Activated CD4-positive, alpha-beta memory T cell treated with anti-CD3 and anti-CD28 coated beads, Interleukin-2, amount 10 ng/mL, durations not matched to agents 7 days and 5 days (primary cell): Measurements from ENCODE around the gene HMGA1. TPM values are rescaled to one million over a fixed set of nuclear protein-coding genes. Genes with fewer than 3 reads are reported as not detected.
"Not testable (repeated sequence)": the region's sequence is repeated elsewhere in the genome, so short reads cannot be mapped to it uniquely, and the experiment has no call there.

Source experiments
- CTCF ChIA-PET: fragments of 350-600 bp; sonication (Branson Sonifier 250); formaldehyde crosslinking; loops from one replicate; lab custom pipeline; 2021; ENCODE audit warnings: antibody characterized with exemption, inconsistent platforms; lab: Charles Lee
- POLR2A ChIA-PET: fragments of 350-600 bp; sonication (Branson Sonifier 250); formaldehyde crosslinking; loops from one replicate; lab custom pipeline; 2021; ENCODE audit warnings: antibody characterized with exemption; lab: Charles Lee
- DNase-seq: peaks from one replicate; pipeline ENCODE4 v3.0.0-alpha.2; 2020
- H3K27ac Mint-ChIP-seq: one replicate; pipeline ENCODE4 v1.8.0; 2021; ENCODE audit warnings: mild to moderate bottlenecking, mixed read lengths
- H3K27me3 Mint-ChIP-seq: one replicate; pipeline ENCODE4 v1.8.0; 2021; ENCODE audit warnings: mixed read lengths
- H3K36me3 Mint-ChIP-seq: one replicate; pipeline ENCODE4 v1.8.0; 2021; ENCODE audit warnings: low read depth, mixed read lengths
- H3K4me1 Mint-ChIP-seq: one replicate; pipeline ENCODE4 v1.8.0; 2021; ENCODE audit warnings: mixed read lengths
- H3K4me3 Mint-ChIP-seq: one replicate; pipeline ENCODE4 v1.8.0; 2021; ENCODE audit warnings: mild to moderate bottlenecking, mixed read lengths
- H3K9me3 Mint-ChIP-seq: one replicate; pipeline ENCODE4 v1.8.0; 2021; ENCODE audit warnings: mixed read lengths
- total RNA-seq, 2 experiments: library from RNA; stranded (reverse); gene quantifications; one replicate each; pipeline ENCODE4 v1.2.3, GENCODE V29; 2021

Gene HMGA1
- total RNA-seq, 2 experiments from 2014 or later, result 269 to 282 TPM

- POLR2A ChIA-PET, result interaction anchor here (0.6 to 1.2 kb wide), 3 partner anchors 20 to 83 kb away, joined by 3 to 4 read pairs (median 4); no protein-coding TSS in a partner anchor
- H3K4me3 Mint-ChIP-seq, result peak overlapping the region; percentile 21
- peak; percentile 53 for DNase-seq
These were observed 7.5 kb downstream of the HMGA1 start for GRCh38 chr6:34243901-34244884.

GRCh38 chr6:34245032-34245760, 8.5 kb downstream of the HMGA1 start:
- DNase-seq, H3K4me3 Mint-ChIP-seq, H3K9me3 Mint-ChIP-seq, CTCF ChIA-PET, H3K27me3 Mint-ChIP-seq: not testable (repeated sequence)
- Mint-ChIP-seq H3K27ac (peak overlapping the region; percentile 8), H3K36me3 (peaks cover 52% of the 10 kb centered on the region), H3K4me1 (peaks cover 83% of the 10 kb centered on the region)
- POLR2A ChIA-PET, result interaction anchor here (1.2 kb wide), 1 partner anchor 21 kb away, joined by 3 read pairs; no protein-coding TSS in a partner anchor

More at GRCh38 chr6:34243901-34244884, 7.5 kb downstream of the HMGA1 start:
- H3K9me3 Mint-ChIP-seq, result no peaks in the 10 kb centered on the region
- peak overlapping the region; percentile 75 for H3K27ac Mint-ChIP-seq
- CTCF ChIA-PET, result interaction anchor here (0.8 kb wide), 1 partner anchor 20 kb away, joined by 3 read pairs; no protein-coding TSS in a partner anchor
- H3K27me3 Mint-ChIP-seq, result no peaks in the 10 kb centered on the region
- peaks cover 84% of the 10 kb centered on the region for H3K4me1 Mint-ChIP-seq
- H3K36me3 Mint-ChIP-seq, result peaks cover 56% of the 10 kb centered on the region

- ChIA-PET CTCF (interaction anchor here (1.0 kb wide), 1 partner anchor 168 kb away, joined by 3 read pairs; no protein-coding TSS in a partner anchor), POLR2A (interaction anchor here (1.1 to 1.5 kb wide), 2 partner anchors 22 to 169 kb away, joined by 3 read pairs; no protein-coding TSS in a partner anchor)
- DNase-seq, H3K4me3 Mint-ChIP-seq, H3K27me3 Mint-ChIP-seq, H3K9me3 Mint-ChIP-seq: not testable (repeated sequence)
- Mint-ChIP-seq H3K27ac (peak overlapping the region; percentile 8), H3K36me3 (peaks cover 46% of the 10 kb centered on the region), H3K4me1 (peaks cover 78% of the 10 kb centered on the region)
These were observed 9.1 kb downstream of the HMGA1 start for GRCh38 chr6:34245761-34246140.

GRCh38 chr6:34246249-34246562, 9.5 kb downstream of the HMGA1 start:
- peaks cover 73% of the 10 kb centered on the region for H3K4me1 Mint-ChIP-seq
- ChIA-PET POLR2A (interaction anchor here (1.1 to 4.4 kb wide), 3 partner anchors 9 to 168 kb away, joined by 3 to 47 read pairs (median 3); partner anchors contain the start of gene HMGA1), CTCF (interaction anchor here (1.0 kb wide), 1 partner anchor 168 kb away, joined by 3 read pairs; no protein-coding TSS in a partner anchor)
- H3K4me3 Mint-ChIP-seq, result no peak overlapping the region
- H3K9me3 Mint-ChIP-seq, result no peaks in the 10 kb centered on the region
- no peaks in the 10 kb centered on the region for H3K27me3 Mint-ChIP-seq
- peaks cover 42% of the 10 kb centered on the region for H3K36me3 Mint-ChIP-seq
- peak overlapping the region; percentile 40 for H3K27ac Mint-ChIP-seq
- no peak for DNase-seq

GRCh38 chr6:34246563-34247391, 10.1 kb downstream of the HMGA1 start:
- Mint-ChIP-seq H3K9me3 (no peaks in the 10 kb centered on the region), H3K4me3 (peak overlapping the region; percentile 55), H3K4me1 (peaks cover 70% of the 10 kb centered on the region), H3K27me3 (no peaks in the 10 kb centered on the region), H3K36me3 (peaks cover 36% of the 10 kb centered on the region), H3K27ac (peak overlapping the region; percentile 63)
- POLR2A ChIA-PET, result interaction anchor here (0.9 to 4.4 kb wide), 6 partner anchors 8 to 179 kb away, joined by 3 to 47 read pairs (median 6); partner anchors contain the start of genes HMGA1, NUDT3 and RPS10
- CTCF ChIA-PET, result interaction anchor here (1.0 to 4.4 kb wide), 2 partner anchors 167 to 168 kb away, joined by 3 to 71 read pairs; no protein-coding TSS in a partner anchor
- peak; percentile 53 for DNase-seq

- peak overlapping the region; percentile 94 for H3K27ac Mint-ChIP-seq
- CTCF ChIA-PET, result interaction anchor here (1.1 to 4.4 kb wide), 6 partner anchors 11 to 362 kb away, joined by 4 to 71 read pairs (median 16); partner anchors contain the start of genes HMGA1 and RPS10
- H3K9me3 Mint-ChIP-seq, result no peaks in the 10 kb centered on the region
- H3K4me3 Mint-ChIP-seq, result peak overlapping the region; percentile 95
- peaks cover 3% of the 10 kb centered on the region for H3K27me3 Mint-ChIP-seq
- no peak for DNase-seq
- H3K36me3 Mint-ChIP-seq, result peaks cover 27% of the 10 kb centered on the region
- POLR2A ChIA-PET, result interaction anchor here (0.6 to 4.4 kb wide), 16 partner anchors 7 to 361 kb away, joined by 3 to 47 read pairs (median 8); partner anchors contain the start of genes HMGA1, NUDT3 and RPS10
- H3K4me1 Mint-ChIP-seq, result peaks cover 65% of the 10 kb centered on the region
These were observed 11.0 kb downstream of the HMGA1 start for GRCh38 chr6:34247481-34248197.

GRCh38 chr6:34248198-34248726, 11.6 kb downstream of the HMGA1 start:
- no peaks in the 10 kb centered on the region for H3K9me3 Mint-ChIP-seq
- DNase-seq, result peak; percentile 67
- peak overlapping the region; percentile 94 for H3K27ac Mint-ChIP-seq
- ChIA-PET POLR2A (interaction anchor here (0.6 to 4.4 kb wide), 17 partner anchors 8 to 361 kb away, joined by 3 to 47 read pairs (median 7); partner anchors contain the start of genes HMGA1, NUDT3 and RPS10), CTCF (interaction anchor here (0.5 to 4.4 kb wide), 11 partner anchors 12 to 652 kb away, joined by 4 to 71 read pairs (median 10); partner anchors contain the start of genes HMGA1 and RPS10)
- H3K27me3 Mint-ChIP-seq, result peaks cover 3% of the 10 kb centered on the region
- peaks cover 21% of the 10 kb centered on the region for H3K36me3 Mint-ChIP-seq
- peaks cover 60% of the 10 kb centered on the region for H3K4me1 Mint-ChIP-seq
- peak overlapping the region; percentile 95 for H3K4me3 Mint-ChIP-seq

- CTCF ChIA-PET, result interaction anchor here (0.5 to 4.4 kb wide), 34 partner anchors 9 to 715 kb away, joined by 3 to 71 read pairs (median 4); partner anchors contain the start of genes HMGA1, NUDT3 and RPS10
- Mint-ChIP-seq H3K27ac (peak within 1 kb of the TSS; percentile 94), H3K36me3 (peaks cover 17% of the 10 kb centered on the region), H3K27me3 (peaks cover 3% of the 10 kb centered on the region), H3K4me1 (peaks cover 54% of the 10 kb centered on the region), H3K4me3 (peak within 1 kb of the TSS; percentile 95), H3K9me3 (no peaks in the 10 kb centered on the region)
- DNase-seq, result peak; percentile 98
- POLR2A ChIA-PET, result interaction anchor here (0.8 to 4.4 kb wide), 22 partner anchors 9 to 424 kb away, joined by 3 to 47 read pairs (median 4); partner anchors contain the start of genes HMGA1, NUDT3 and RPS10
These were observed 12.2 kb downstream of the HMGA1 start, which contains the start of gene SMIM29 for GRCh38 chr6:34248727-34249468. Gene SMIM29, minus strand, starts transcription at chr6:34249006. Its CDS starts 1,215 bp downstream, at chr6:34247791.

GRCh38 chr6:34249469-34250261, 13.0 kb downstream of the HMGA1 start:
- Mint-ChIP-seq H3K9me3 (no peaks in the 10 kb centered on the region), H3K4me1 (peaks cover 46% of the 10 kb centered on the region), H3K36me3 (peaks cover 11% of the 10 kb centered on the region), H3K4me3 (peak overlapping the region; percentile 95), H3K27me3 (peaks cover 3% of the 10 kb centered on the region), H3K27ac (peak overlapping the region; percentile 76)
- ChIA-PET POLR2A (interaction anchor here (0.8 to 4.4 kb wide), 20 partner anchors 10 to 424 kb away, joined by 3 to 47 read pairs (median 4); partner anchors contain the start of genes HMGA1, NUDT3 and RPS10), CTCF (interaction anchor here (0.6 to 4.4 kb wide), 36 partner anchors 10 to 716 kb away, joined by 3 to 71 read pairs (median 4); partner anchors contain the start of genes HMGA1, NUDT3 and RPS10)
- DNase-seq, result no peak
